Epithelial cell of prostate (primary cell): Measurements from ENCODE around the gene PLXNA4.
"Not testable (repeated sequence)": the region's sequence is repeated elsewhere in the genome, so short reads cannot be mapped to it uniquely, and the experiment has no call there.

Experiments used
- DNase-seq: peaks from one replicate; pipeline ENCODE4 v3.0.0-alpha.2; 2011; ENCODE audit warnings: low read depth, low spot score
- H3K27ac ChIP-seq: fragments of 450-650 bp; 2 replicates; pipeline ENCODE4 v1.5.1; 2017; ENCODE audit warnings: mild to moderate bottlenecking

PLXNA4 gene

GRCh38 chr7:132575982-132576720 lies at the start of gene PLXNA4:
Gene PLXNA4 (minus strand): TSS chr7:132576470. CDS start chr7:132508693, 67,777 bp downstream.
- no peak within 1 kb of the TSS for H3K27ac ChIP-seq
- no peak for DNase-seq

GRCh38 chr7:132625651-132626050 lies 49.4 kb upstream of the PLXNA4 start:
- DNase-seq = no peak
- H3K27ac ChIP-seq = no peak overlapping the region

GRCh38 chr7:132622081-132622480 lies 45.8 kb upstream of the PLXNA4 start:
- no peak for DNase-seq
- no peak overlapping the region for H3K27ac ChIP-seq

- no peak for DNase-seq
- H3K27ac ChIP-seq = no peak overlapping the region
Measured at GRCh38 chr7:132619967-132620366, 43.7 kb upstream of the PLXNA4 start.

GRCh38 chr7:132618956-132619305 lies 42.7 kb upstream of the PLXNA4 start:
- no peak for DNase-seq
- H3K27ac ChIP-seq = no peak overlapping the region

GRCh38 chr7:132618271-132618955 lies 42.1 kb upstream of the PLXNA4 start:
- no peak overlapping the region for H3K27ac ChIP-seq
- no peak for DNase-seq

- H3K27ac ChIP-seq = no peak overlapping the region
Measured at GRCh38 chr7:132614428-132615318, 38.4 kb upstream of the PLXNA4 start.

GRCh38 chr7:132613737-132614136 lies 37.5 kb upstream of the PLXNA4 start:
- H3K27ac ChIP-seq = no peak overlapping the region
- no peak for DNase-seq

More at GRCh38 chr7:132614428-132615318, 38.4 kb upstream of the PLXNA4 start:
- DNase-seq = no peak

- H3K27ac ChIP-seq = no peak overlapping the region
- DNase-seq = no peak
Measured at GRCh38 chr7:132610995-132611394, 34.7 kb upstream of the PLXNA4 start.

GRCh38 chr7:132609906-132610520 lies 33.7 kb upstream of the PLXNA4 start:
- DNase-seq = no peak
- no peak overlapping the region for H3K27ac ChIP-seq

- H3K27ac ChIP-seq = no peak overlapping the region
- DNase-seq = no peak
Measured at GRCh38 chr7:132609222-132609621, 33.0 kb upstream of the PLXNA4 start.

GRCh38 chr7:132608523-132608922 lies 32.3 kb upstream of the PLXNA4 start:
- DNase-seq = no peak
- no peak overlapping the region for H3K27ac ChIP-seq

- DNase-seq = no peak
- H3K27ac ChIP-seq = no peak overlapping the region
Measured at GRCh38 chr7:132607656-132608055, 31.4 kb upstream of the PLXNA4 start.

GRCh38 chr7:132604121-132604520 lies 27.9 kb upstream of the PLXNA4 start:
- DNase-seq = no peak
- no peak overlapping the region for H3K27ac ChIP-seq

- no peak for DNase-seq
- no peak overlapping the region for H3K27ac ChIP-seq
Measured at GRCh38 chr7:132603220-132603833, 27.1 kb upstream of the PLXNA4 start.

- no peak overlapping the region for H3K27ac ChIP-seq
- no peak for DNase-seq
Measured at GRCh38 chr7:132601783-132602182, 25.5 kb upstream of the PLXNA4 start.

GRCh38 chr7:132596588-132596987 lies 20.3 kb upstream of the PLXNA4 start:
- no peak overlapping the region for H3K27ac ChIP-seq
- DNase-seq = no peak

- not testable (repeated sequence) for DNase-seq, H3K27ac ChIP-seq
Measured at GRCh38 chr7:132594741-132595140, 18.5 kb upstream of the PLXNA4 start.

GRCh38 chr7:132592936-132593335 lies 16.7 kb upstream of the PLXNA4 start:
- DNase-seq = no peak
- no peak overlapping the region for H3K27ac ChIP-seq
